ENCODE measurements around the gene JOSD2.

JOSD2 gene

DNA sequence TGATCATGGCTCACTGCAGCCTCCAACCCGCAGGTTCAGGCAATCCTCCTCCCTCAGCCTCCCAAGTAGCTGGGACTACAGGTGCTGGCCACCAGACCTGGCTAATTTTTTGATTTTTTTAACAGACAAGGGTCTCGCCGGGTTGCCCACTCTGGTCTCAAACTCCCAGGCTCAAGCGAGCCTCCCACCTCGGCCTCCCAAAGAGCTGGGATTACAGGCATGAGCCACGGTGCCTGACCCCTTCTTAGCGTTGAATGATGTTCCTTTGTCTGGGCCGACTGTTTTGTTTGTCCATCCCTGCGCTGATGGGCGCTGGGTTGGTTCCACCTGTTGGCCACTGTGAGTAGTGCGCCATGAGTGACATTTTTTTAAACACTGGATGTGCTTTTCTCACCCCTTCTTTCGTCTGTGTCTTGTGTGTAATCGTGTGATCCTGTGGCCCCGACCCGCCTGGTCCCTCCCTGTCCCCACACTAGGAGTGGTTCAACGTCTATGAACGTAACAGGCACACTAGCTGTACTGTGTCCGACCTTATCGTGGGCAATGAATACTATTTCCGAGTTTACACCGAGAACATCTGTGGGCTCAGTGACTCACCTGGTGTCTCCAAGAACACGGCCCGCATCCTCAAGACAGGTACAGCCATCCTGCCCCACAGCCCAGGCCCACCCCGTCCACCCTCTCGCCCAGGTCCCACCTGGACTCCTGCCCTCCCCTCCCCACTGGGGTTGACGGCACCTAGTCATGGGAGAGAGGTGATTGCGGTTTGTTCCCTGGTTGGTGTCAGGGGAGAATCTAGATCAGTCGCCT is 49.7 kb downstream of the JOSD2 start:
- no peaks in the 10 kb centered on the region for H3K36me3 ChIP-seq (replicated peaks)
- DNase-seq (ENCODE audit: low spot score in 2 of 2): peak; percentile 74 to 81
- no peaks in the 10 kb centered on the region for H3K4me1 ChIP-seq
- in situ Hi-C loops (cut with MboI; ENCODE audit: low sequenced_read_pairs): no loop called here
- peaks cover 9% of the 10 kb centered on the region; the same call in 1 of the 2 replicates for H3K27me3 ChIP-seq (ENCODE audit: low read depth)
- H3K9me3 ChIP-seq: no peaks in the 10 kb centered on the region
- no peak overlapping the region for H3K4me3 ChIP-seq

DNA sequence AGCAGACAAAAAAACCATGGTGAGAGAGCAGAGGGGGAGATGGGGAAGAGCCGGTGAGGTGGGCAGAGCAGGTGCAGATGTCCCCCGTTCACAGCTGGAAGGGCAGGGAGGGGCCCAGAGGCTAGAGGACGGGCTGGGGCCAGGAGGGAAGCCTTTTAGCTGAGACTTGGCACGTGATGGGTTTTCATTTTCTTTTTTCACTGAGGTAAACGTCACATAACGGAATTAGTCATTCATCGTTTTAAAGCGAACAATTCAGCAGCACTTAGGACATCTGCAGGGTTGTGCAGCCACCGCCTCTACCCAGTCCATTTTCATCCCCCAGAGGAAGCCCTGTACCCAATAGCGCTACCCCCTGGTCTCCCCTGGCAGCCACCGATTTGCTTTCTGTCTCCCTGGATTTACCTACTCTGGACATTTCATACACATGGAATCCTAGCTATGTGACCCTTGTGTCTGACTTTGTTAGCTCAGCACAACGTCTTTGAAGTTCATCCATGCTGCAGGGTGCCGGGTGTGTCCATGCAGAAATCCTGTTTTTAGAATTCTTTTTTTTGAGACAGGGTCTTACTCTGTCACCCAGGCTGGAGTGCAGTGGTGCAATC is 50.7 kb downstream of the JOSD2 start:
- Histone ChIP-seq H3K4me3 (no peak overlapping the region), H3K9me3 (no peaks in the 10 kb centered on the region), H3K27me3 (ENCODE audit: low read depth) (peaks cover 9% of the 10 kb centered on the region; the same call in 1 of the 2 replicates), H3K36me3 (replicated peaks) (no peaks in the 10 kb centered on the region), H3K4me1 (no peaks in the 10 kb centered on the region)
- no peak for DNase-seq (ENCODE audit: low spot score in 2 of 2)
- in situ Hi-C loops (cut with MboI; ENCODE audit: low sequenced_read_pairs): no loop called here

GRCh38 chr19:50459638-50460037 is 51.4 kb downstream of the JOSD2 start:
- DNase-seq (ENCODE audit: low spot score in 2 of 2): no peak
- no peaks in the 10 kb centered on the region for H3K4me1 ChIP-seq
- no peak overlapping the region for H3K4me3 ChIP-seq
- H3K36me3 ChIP-seq (replicated peaks): no peaks in the 10 kb centered on the region
- H3K9me3 ChIP-seq: no peaks in the 10 kb centered on the region
- in situ Hi-C loops (cut with MboI; ENCODE audit: low sequenced_read_pairs): no loop called here
- peaks cover 9% of the 10 kb centered on the region; the same call in 1 of the 2 replicates for H3K27me3 ChIP-seq (ENCODE audit: low read depth)

GRCh38 chr19:50459067-50459456 is 51.9 kb downstream of the JOSD2 start:
- Histone ChIP-seq H3K27me3 (ENCODE audit: low read depth) (peaks cover 9% of the 10 kb centered on the region; the same call in 1 of the 2 replicates), H3K4me3 (no peak overlapping the region), H3K9me3 (no peaks in the 10 kb centered on the region), H3K36me3 (replicated peaks) (no peaks in the 10 kb centered on the region), H3K4me1 (no peaks in the 10 kb centered on the region)
- in situ Hi-C loops (cut with MboI; ENCODE audit: low sequenced_read_pairs): no loop called here
- DNase-seq (ENCODE audit: low spot score in 2 of 2): no peak

DNA sequence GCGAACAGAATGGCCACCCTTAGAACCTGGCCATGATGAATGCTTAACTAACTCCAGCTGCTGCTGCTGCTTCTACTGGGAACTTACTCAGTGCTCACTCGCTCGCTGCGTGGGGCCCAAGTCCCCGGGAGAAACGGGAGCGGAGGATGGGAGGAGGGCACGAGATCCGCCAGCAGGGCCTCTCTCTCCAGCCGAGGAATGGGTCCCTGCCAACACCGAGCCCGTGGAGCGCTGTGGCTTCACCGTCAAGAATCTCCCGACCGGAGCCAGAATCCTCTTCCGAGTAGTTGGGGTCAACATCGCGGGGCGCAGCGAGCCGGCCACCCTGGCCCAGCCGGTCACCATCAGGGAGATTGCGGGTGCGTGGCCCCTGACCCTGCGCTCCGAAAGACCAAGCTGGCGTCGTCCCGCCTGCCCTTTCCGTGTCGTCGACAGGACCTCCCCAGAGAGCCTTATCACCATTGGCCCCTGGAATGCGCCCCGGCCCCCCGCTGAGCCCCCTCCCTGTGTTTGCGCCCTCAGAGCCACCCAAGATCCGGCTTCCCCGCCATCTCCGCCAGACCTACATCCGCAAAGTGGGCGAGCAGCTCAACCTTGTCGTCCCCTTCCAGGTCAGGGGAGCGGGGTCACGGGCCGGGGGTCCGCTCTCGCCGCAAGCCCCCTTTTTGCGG is 52.5 kb downstream of the JOSD2 start:
- no peak for DNase-seq (ENCODE audit: low spot score in 2 of 2)
- Histone ChIP-seq H3K36me3 (replicated peaks) (no peaks in the 10 kb centered on the region), H3K4me3 (no peak overlapping the region), H3K27me3 (ENCODE audit: low read depth) (peaks cover 9% of the 10 kb centered on the region; the same call in 1 of the 2 replicates), H3K4me1 (no peaks in the 10 kb centered on the region), H3K9me3 (no peaks in the 10 kb centered on the region)
- in situ Hi-C loops (cut with MboI; ENCODE audit: low sequenced_read_pairs): no loop called here

- DNase-seq (ENCODE audit: low spot score in 2 of 2): no peak
- no peak overlapping the region for H3K4me3 ChIP-seq
- no peaks in the 10 kb centered on the region for H3K36me3 ChIP-seq (replicated peaks)
- H3K27me3 ChIP-seq (ENCODE audit: low read depth): peaks cover 9% of the 10 kb centered on the region; the same call in 1 of the 2 replicates
- no peaks in the 10 kb centered on the region for H3K9me3 ChIP-seq
- in situ Hi-C loops (cut with MboI; ENCODE audit: low sequenced_read_pairs): no loop called here
- no peaks in the 10 kb centered on the region; the same call in 1 of the 2 replicates for H3K4me1 ChIP-seq
These were observed 53.7 kb downstream of the JOSD2 start for GRCh38 chr19:50457300-50457699.

Data from HAP-1 (cell line).